Nucleus accumbens (tissue), 56 donors: ENCODE measurements around the gene XXYLT1.
A peak's percentile ranks its signal among the peaks of the same experiment; 100 is the strongest.
"Not testable (repeated sequence)": the region's sequence is repeated elsewhere in the genome, so short reads cannot be mapped to it uniquely, and the experiment has no call there.

ENCODE experiments used
- DNase-seq, 56 donors: peaks; one replicate each; lab custom pipeline; 2025; lab: John Stamatoyannopoulos, UW

Gene XXYLT1

GRCh38 chr3:195062866-195063540, 208.0 kb downstream of the XXYLT1 start:
- no peak for DNase-seq

GRCh38 chr3:195061756-195062655, 209.0 kb downstream of the XXYLT1 start:
- no peak for DNase-seq

GRCh38 chr3:195060531-195061291, 210.2 kb downstream of the XXYLT1 start:
- peak in 2 of 56 donors; percentile 6 to 50 for DNase-seq

GRCh38 chr3:195060217-195060481, 210.8 kb downstream of the XXYLT1 start:
- no peak for DNase-seq

GRCh38 chr3:195059471-195060216, 211.3 kb downstream of the XXYLT1 start:
- DNase-seq, result no peak

- no peak for DNase-seq
These were observed 212.0 kb downstream of the XXYLT1 start for GRCh38 chr3:195059006-195059350.

GRCh38 chr3:195058336-195059005, 212.5 kb downstream of the XXYLT1 start:
- no peak for DNase-seq

- no peak for DNase-seq
These were observed 213.2 kb downstream of the XXYLT1 start for GRCh38 chr3:195057716-195058115.

- no peak for DNase-seq
These were observed 214.5 kb downstream of the XXYLT1 start for GRCh38 chr3:195056506-195056905.

- no peak for DNase-seq
These were observed 216.6 kb downstream of the XXYLT1 start for GRCh38 chr3:195054311-195054710.

GRCh38 chr3:195052939-195053338, 218.0 kb downstream of the XXYLT1 start:
- no peak for DNase-seq

GRCh38 chr3:195050296-195050695, 220.7 kb downstream of the XXYLT1 start:
- not testable (repeated sequence) for DNase-seq

GRCh38 chr3:195048059-195048905, 222.7 kb downstream of the XXYLT1 start:
- DNase-seq, result peak in 1 of 56 donors; percentile 10

GRCh38 chr3:195047536-195047935, 223.4 kb downstream of the XXYLT1 start:
- DNase-seq, result no peak

GRCh38 chr3:195046441-195046840, 224.5 kb downstream of the XXYLT1 start:
- no peak for DNase-seq

GRCh38 chr3:195045481-195046210, 225.3 kb downstream of the XXYLT1 start:
- DNase-seq, result no peak

GRCh38 chr3:195044411-195044810, 226.5 kb downstream of the XXYLT1 start:
- no peak for DNase-seq

- DNase-seq, result no peak
These were observed 227.2 kb downstream of the XXYLT1 start for GRCh38 chr3:195043607-195044339.
